OCI-LY3 (cell line): ENCODE results near the gene ISL1.

ENCODE experiments used
- H2AFZ ChIP-seq: fragments of 200-600, 300-600 bp; shearing (Covaris generic); 2 replicates; pipeline ENCODE4 v1.6.0; 2014; ENCODE audit warnings: antibody characterized with exemption, low read depth, low read length
- H3K27ac ChIP-seq: fragments of 200-600, 300-600 bp; sonication (generic); 2 replicates; pipeline ENCODE4 v1.5.1; 2014; ENCODE audit warnings: mild to moderate bottlenecking, low read length, moderate library complexity, mixed read lengths
- H3K27me3 ChIP-seq: fragments of 200-600, 300-600 bp; sonication (generic); 2 replicates; pipeline ENCODE4 v1.6.1; 2014; ENCODE audit warnings: low read depth, low read length, mixed read lengths
- H3K36me3 ChIP-seq: fragments of 200-600, 300-600 bp; sonication (generic); replicated peaks from 2 replicates; pipeline ENCODE3; 2014; ENCODE audit warnings: low read depth, low read length, mixed read lengths
- H3K4me1 ChIP-seq: fragments of 300-600, 200-600 bp; sonication (generic); 2 replicates; pipeline ENCODE4 v1.6.1; 2014; ENCODE audit warnings: low read length, mixed read lengths
- H3K4me2 ChIP-seq: fragments of 200-600, 300-600 bp; sonication (generic); 2 replicates; pipeline ENCODE4 v1.6.1; 2014; ENCODE audit warnings: low read length, mixed read lengths
- H3K4me3 ChIP-seq: fragments of 300-600, 200-600 bp; sonication (generic); 2 replicates; pipeline ENCODE4 v1.5.1; 2014; ENCODE audit warnings: antibody characterized with exemption, mild to moderate bottlenecking, low read length, moderate library complexity
- H3K79me2 ChIP-seq: fragments of 300-600, 200-600 bp; shearing (Covaris generic); 2 replicates; pipeline ENCODE4 v1.6.1; 2014; ENCODE audit warnings: mild to moderate bottlenecking, low read length, mixed read lengths
- H3K9ac ChIP-seq: fragments of 300-600, 200-600 bp; shearing (Covaris generic); 2 replicates; pipeline ENCODE4 v1.6.0; 2014; ENCODE audit warnings: mild to moderate bottlenecking, low read length, moderate library complexity
- H3K9me3 ChIP-seq: fragments of 200-600, 300-600 bp; shearing (Covaris generic); 2 replicates; pipeline ENCODE4 v1.6.1; 2014; ENCODE audit warnings: low read length, mixed read lengths; ENCODE audit not compliant: insufficient read depth
- H4K20me1 ChIP-seq: fragments of 200-600, 300-600 bp; sonication (generic); 2 replicates; pipeline ENCODE4 v1.6.1; 2016; ENCODE audit warnings: low read length, mixed read lengths; ENCODE audit not compliant: insufficient read depth
- EZH2phosphoT487 ChIP-seq: fragments of 200-600 bp; shearing (Covaris generic); IDR thresholded peaks from 2 replicates; pipeline ENCODE4 v1.6.1; 2018; ENCODE audit warnings: antibody characterized with exemption, mixed run types, low read depth
- TF ChIP-seq, protein P1 (sequence below): fragments of 200-600, 300-600 bp; sonication (generic); IDR thresholded peaks from 2 replicates; pipeline ENCODE4 v1.5.1; 2014; ENCODE audit warnings: antibody characterized with exemption, low read length, low read depth

The ISL1 gene

DNA sequence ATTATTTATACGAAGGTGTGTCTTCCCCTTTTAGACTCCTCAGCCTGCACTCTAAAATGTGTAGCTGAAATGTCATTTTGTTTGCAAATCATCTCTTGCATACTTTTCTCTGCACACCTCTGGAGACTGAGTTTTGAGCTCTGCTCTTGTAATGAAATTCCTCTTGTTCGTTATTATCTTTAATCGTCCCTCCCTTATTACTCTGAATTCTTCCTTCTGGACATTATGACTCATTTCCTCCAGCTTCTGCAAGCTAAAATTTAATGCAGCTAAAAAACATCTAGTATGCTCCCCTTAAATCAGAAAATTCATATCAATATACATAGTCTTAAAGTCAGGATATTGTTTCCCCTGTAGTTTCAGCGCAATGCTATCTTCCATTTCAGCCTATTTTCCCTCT is 13.5 kb downstream of the ISL1 start:
- H3K4me1 ChIP-seq = no peaks in the 10 kb centered on the region
- no peaks in the 10 kb centered on the region for H4K20me1 ChIP-seq
- no peaks in the 10 kb centered on the region for H3K9me3 ChIP-seq
- no peaks in the 10 kb centered on the region for H3K36me3 ChIP-seq
- no peak overlapping the region for H2AFZ ChIP-seq
- TF ChIP-seq, protein P1, sequence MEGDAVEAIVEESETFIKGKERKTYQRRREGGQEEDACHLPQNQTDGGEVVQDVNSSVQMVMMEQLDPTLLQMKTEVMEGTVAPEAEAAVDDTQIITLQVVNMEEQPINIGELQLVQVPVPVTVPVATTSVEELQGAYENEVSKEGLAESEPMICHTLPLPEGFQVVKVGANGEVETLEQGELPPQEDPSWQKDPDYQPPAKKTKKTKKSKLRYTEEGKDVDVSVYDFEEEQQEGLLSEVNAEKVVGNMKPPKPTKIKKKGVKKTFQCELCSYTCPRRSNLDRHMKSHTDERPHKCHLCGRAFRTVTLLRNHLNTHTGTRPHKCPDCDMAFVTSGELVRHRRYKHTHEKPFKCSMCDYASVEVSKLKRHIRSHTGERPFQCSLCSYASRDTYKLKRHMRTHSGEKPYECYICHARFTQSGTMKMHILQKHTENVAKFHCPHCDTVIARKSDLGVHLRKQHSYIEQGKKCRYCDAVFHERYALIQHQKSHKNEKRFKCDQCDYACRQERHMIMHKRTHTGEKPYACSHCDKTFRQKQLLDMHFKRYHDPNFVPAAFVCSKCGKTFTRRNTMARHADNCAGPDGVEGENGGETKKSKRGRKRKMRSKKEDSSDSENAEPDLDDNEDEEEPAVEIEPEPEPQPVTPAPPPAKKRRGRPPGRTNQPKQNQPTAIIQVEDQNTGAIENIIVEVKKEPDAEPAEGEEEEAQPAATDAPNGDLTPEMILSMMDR = no peak
- no peak for TF ChIP-seq EZH2phosphoT487
- no peaks in the 10 kb centered on the region for H3K79me2 ChIP-seq
- no peak overlapping the region for H3K27ac ChIP-seq
- H3K27me3 ChIP-seq = no peaks in the 10 kb centered on the region
- H3K4me3 ChIP-seq = no peak overlapping the region
- no peak overlapping the region for H3K4me2 ChIP-seq
- H3K9ac ChIP-seq = no peak overlapping the region

DNA sequence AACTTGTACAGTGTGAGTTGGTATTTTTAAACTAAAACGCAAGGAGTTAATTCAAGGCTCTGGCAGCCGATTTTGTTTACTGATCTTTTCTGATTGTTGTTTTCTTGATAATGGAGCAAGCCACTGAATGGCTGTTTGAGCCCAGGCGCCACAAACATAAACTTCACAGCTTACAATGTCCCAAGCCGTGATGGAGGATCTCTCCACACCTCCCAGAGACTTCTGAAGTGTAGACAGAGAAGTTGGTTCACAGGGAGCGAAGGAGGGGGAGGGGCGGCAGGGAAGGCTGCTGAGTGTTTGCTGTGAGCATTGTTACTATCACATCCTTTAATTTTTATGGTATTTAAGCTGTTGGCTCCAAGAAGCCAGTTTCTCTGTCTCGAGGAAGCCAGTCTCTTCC is 14.7 kb downstream of the ISL1 start:
- Histone ChIP-seq H3K36me3 (no peaks in the 10 kb centered on the region), H3K27me3 (no peaks in the 10 kb centered on the region), H3K4me2 (no peak overlapping the region), H4K20me1 (no peaks in the 10 kb centered on the region), H3K9ac (no peak overlapping the region), H3K4me1 (peaks cover 9% of the 10 kb centered on the region), H3K79me2 (no peaks in the 10 kb centered on the region), H3K9me3 (no peaks in the 10 kb centered on the region), H2AFZ (no peak overlapping the region), H3K27ac (no peak overlapping the region), H3K4me3 (no peak overlapping the region)
- no peak for TF ChIP-seq EZH2phosphoT487
- TF ChIP-seq, protein P1 = no peak

DNA sequence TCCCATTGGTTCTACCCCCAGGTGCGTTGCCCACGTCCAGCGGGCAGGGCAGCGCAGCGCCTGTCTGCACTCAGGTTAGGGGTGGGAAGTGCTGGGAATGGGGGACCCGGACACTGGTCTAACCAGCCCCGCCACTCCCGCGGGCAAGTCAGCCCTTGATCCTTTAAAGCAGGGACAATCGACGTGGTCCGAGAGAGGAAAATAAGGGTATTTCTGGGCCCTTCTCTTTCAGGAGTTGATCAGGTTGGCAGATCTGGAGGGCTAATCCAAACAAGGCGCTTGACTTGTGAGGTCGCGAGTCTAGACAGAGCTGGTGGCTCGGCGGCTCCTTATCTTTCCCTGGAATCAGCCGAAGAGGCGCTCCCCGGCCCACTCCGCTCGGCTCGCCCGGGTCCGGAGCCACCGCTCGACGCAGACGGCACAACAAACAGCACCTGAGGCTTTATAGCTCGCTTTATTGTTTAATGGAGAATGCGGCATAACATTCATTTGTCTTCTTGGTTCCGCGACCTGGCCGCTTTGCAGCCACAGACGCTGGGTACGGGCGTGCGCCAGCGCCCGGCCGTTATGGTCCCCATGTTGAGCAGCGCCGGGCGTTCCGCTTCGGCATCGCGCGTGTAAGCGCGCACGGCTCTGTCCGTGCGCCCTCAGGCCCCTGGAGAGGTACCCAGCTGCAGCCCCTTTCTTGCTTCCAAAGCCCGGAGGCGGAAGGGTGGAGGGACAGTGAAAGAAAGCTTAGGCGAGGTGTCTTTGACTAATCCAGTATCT is 15.8 kb downstream of the ISL1 start:
- TF ChIP-seq EZH2phosphoT487 = no peak
- TF ChIP-seq, protein P1 = no peak
- Histone ChIP-seq H3K4me2 (no peak overlapping the region), H3K36me3 (no peaks in the 10 kb centered on the region), H3K27ac (no peak overlapping the region), H3K9ac (no peak overlapping the region), H3K27me3 (no peaks in the 10 kb centered on the region), H3K79me2 (no peaks in the 10 kb centered on the region), H3K4me1 (peaks cover 13% of the 10 kb centered on the region), H3K9me3 (no peaks in the 10 kb centered on the region), H2AFZ (no peak overlapping the region), H3K4me3 (no peak overlapping the region), H4K20me1 (no peaks in the 10 kb centered on the region)

DNA sequence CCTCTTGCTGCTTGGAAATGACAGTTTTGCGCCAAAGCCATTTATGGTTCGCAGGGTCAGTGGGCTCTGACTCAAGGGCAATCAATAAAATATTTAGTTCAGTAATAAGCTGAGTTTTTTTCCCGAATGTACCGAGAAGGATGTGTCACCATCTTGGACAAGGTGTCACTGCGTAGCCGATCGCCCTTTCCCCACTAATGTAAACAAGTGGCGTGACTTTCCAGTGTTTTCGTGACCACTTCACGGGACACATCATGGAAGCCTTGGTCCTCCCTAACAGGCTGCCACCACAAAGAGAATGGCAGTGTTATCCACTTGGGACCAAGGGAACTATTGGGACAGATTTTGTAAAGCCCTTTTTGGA is 16.4 kb downstream of the ISL1 start:
- H3K9ac ChIP-seq = no peak overlapping the region
- H3K36me3 ChIP-seq = no peaks in the 10 kb centered on the region
- H2AFZ ChIP-seq = no peak overlapping the region
- H3K27ac ChIP-seq = no peak overlapping the region
- H3K4me3 ChIP-seq = no peak overlapping the region
- no peak overlapping the region for H3K4me2 ChIP-seq
- no peaks in the 10 kb centered on the region for H3K79me2 ChIP-seq
- H3K4me1 ChIP-seq = peaks cover 13% of the 10 kb centered on the region
- H3K9me3 ChIP-seq = no peaks in the 10 kb centered on the region
- no peaks in the 10 kb centered on the region for H3K27me3 ChIP-seq
- TF ChIP-seq, protein P1 = no peak
- no peak for TF ChIP-seq EZH2phosphoT487
- no peaks in the 10 kb centered on the region for H4K20me1 ChIP-seq
